Loucy (cell line): ENCODE data around the gene MCC.

Experiments
- H2AFZ ChIP-seq: fragments of 200-600 bp; sonication (generic); 2 replicates; pipeline ENCODE4 v1.6.0; 2016; ENCODE audit warnings: antibody characterized with exemption, mild to moderate bottlenecking, low read length, moderate library complexity
- H3F3A ChIP-seq: fragments of 200-600 bp; 2 replicates; pipeline ENCODE4 v1.6.0; 2016; ENCODE audit warnings: antibody characterized with exemption, low read depth, mild to moderate bottlenecking
- H3K27me3 ChIP-seq: fragments of 200-600 bp; sonication (generic); 2 replicates; pipeline ENCODE4 v1.6.1; 2014; ENCODE audit warnings: low read length, mild to moderate bottlenecking; ENCODE audit not compliant: insufficient read depth, poor library complexity, severe bottlenecking
- H3K36me3 ChIP-seq: fragments of 200-600 bp; sonication (generic); 2 replicates; pipeline ENCODE4 v1.6.1; 2016; ENCODE audit warnings: low read length; ENCODE audit not compliant: insufficient read depth
- H3K4me1 ChIP-seq: fragments of 200-600 bp; sonication (generic); 2 replicates; pipeline ENCODE4 v1.5.1; 2014; ENCODE audit warnings: low read length, mild to moderate bottlenecking; ENCODE audit not compliant: insufficient read depth, poor library complexity, severe bottlenecking
- H3K4me2 ChIP-seq: fragments of 200-600 bp; sonication (generic); 2 replicates; pipeline ENCODE4 v1.6.0; 2014; ENCODE audit warnings: antibody characterized with exemption, low read length, low read depth, mild to moderate bottlenecking; ENCODE audit not compliant: poor library complexity, severe bottlenecking
- H3K4me3 ChIP-seq: fragments of 200-600 bp; sonication (generic); 2 replicates; pipeline ENCODE4 v1.5.1; 2014; ENCODE audit warnings: low read length, mild to moderate bottlenecking, mixed read lengths; ENCODE audit not compliant: poor library complexity, severe bottlenecking
- H3K79me2 ChIP-seq: fragments of 200-600 bp; sonication (generic); 2 replicates; pipeline ENCODE4 v1.6.1; 2014; ENCODE audit warnings: low read length; ENCODE audit not compliant: insufficient read depth
- H3K9ac ChIP-seq: fragments of 200-600 bp; sonication (generic); 2 replicates; pipeline ENCODE4 v1.6.0; 2014; ENCODE audit warnings: mild to moderate bottlenecking, low read depth, low read length, moderate library complexity; ENCODE audit not compliant: poor library complexity, severe bottlenecking
- H3K9me2 ChIP-seq: fragments of 200-600 bp; sonication (generic); replicated peaks from 2 replicates; pipeline ENCODE4 v1.6.1; 2016; ENCODE audit warnings: low read depth, low read length, mixed read lengths
- H3K9me3 ChIP-seq: fragments of 200-600 bp; sonication (generic); 2 replicates; pipeline ENCODE4 v1.6.1; 2014; ENCODE audit warnings: mild to moderate bottlenecking, antibody characterized with exemption, low read length, low read depth; ENCODE audit not compliant: insufficient read depth
- H4K20me1 ChIP-seq: fragments of 200-600 bp; sonication (generic); 2 replicates; pipeline ENCODE4 v1.6.0; 2014; ENCODE audit warnings: antibody characterized with exemption, low read length, mild to moderate bottlenecking; ENCODE audit not compliant: insufficient read depth, poor library complexity, severe bottlenecking
- EZH2phosphoT487 ChIP-seq: fragments of 200-600 bp; IDR thresholded peaks from 2 replicates; pipeline ENCODE4 v1.6.1; 2018; ENCODE audit warnings: antibody characterized with exemption, mild to moderate bottlenecking, moderate library complexity, borderline replicate concordance
- TF ChIP-seq, protein P1 (sequence below): fragments of 200-600 bp; sonication (generic); conservative IDR thresholded peaks from 2 replicates; pipeline ENCODE4 v1.5.1; 2014; ENCODE audit warnings: mild to moderate bottlenecking, antibody characterized with exemption, low read length

MCC gene

DNA sequence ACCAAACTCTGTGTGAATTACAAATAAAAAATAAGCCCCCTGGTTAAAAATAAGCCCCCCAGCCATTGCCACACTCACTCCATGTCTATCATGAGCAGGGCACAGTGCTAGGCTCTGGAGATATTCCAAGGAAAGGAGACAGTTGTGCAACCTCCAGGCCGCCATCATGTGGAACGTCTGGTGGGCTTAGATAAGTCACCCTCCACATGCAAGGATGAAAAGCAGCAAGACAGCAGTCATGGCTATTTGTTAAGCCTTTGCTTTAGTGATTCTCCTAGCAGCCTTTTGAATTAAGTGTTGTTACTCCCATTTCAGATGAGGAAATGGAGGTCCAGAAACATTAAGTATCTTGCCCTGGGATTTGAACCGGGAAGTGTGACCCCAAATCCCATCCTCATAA, 416.9 kb downstream of the MCC start:
- Histone ChIP-seq H3K36me3 (peaks cover 5% of the 10 kb centered on the region; the same call in 1 of the 2 replicates), H2AFZ (no peak overlapping the region), H3K4me1 (no peaks in the 10 kb centered on the region), H3K4me2 (no peak overlapping the region), H3K79me2 (no peaks in the 10 kb centered on the region), H3K4me3 (no peak overlapping the region), H3F3A (no peaks in the 10 kb centered on the region), H3K9me3 (no peaks in the 10 kb centered on the region), H4K20me1 (no peaks in the 10 kb centered on the region), H3K9ac (no peak overlapping the region), H3K27me3 (no peaks in the 10 kb centered on the region), H3K9me2 (no peaks in the 10 kb centered on the region)
- TF ChIP-seq, protein P1, sequence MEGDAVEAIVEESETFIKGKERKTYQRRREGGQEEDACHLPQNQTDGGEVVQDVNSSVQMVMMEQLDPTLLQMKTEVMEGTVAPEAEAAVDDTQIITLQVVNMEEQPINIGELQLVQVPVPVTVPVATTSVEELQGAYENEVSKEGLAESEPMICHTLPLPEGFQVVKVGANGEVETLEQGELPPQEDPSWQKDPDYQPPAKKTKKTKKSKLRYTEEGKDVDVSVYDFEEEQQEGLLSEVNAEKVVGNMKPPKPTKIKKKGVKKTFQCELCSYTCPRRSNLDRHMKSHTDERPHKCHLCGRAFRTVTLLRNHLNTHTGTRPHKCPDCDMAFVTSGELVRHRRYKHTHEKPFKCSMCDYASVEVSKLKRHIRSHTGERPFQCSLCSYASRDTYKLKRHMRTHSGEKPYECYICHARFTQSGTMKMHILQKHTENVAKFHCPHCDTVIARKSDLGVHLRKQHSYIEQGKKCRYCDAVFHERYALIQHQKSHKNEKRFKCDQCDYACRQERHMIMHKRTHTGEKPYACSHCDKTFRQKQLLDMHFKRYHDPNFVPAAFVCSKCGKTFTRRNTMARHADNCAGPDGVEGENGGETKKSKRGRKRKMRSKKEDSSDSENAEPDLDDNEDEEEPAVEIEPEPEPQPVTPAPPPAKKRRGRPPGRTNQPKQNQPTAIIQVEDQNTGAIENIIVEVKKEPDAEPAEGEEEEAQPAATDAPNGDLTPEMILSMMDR = no peak
- TF ChIP-seq EZH2phosphoT487 = no peak

DNA sequence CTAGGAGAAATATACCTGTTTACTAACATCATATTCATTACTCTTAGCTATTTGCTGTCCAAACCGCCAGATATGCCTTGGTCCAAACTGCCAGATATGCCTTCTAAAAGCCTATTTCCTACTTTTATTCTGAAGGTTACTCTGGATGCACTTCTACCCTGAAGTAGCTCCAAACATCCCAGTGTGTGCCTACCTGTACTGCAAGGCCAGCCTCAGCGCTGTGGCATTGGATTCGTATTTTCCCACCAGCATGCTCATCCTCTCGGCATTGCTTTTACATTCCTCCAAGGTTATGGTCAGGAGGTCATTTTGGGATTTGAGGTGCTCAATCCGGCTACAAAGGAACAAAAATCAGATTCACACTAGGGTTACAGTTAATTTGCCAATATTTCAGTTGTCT, 417.4 kb downstream of the MCC start:
- H3K27me3 ChIP-seq = no peaks in the 10 kb centered on the region
- H3K9ac ChIP-seq = no peak overlapping the region
- no peaks in the 10 kb centered on the region for H3K4me1 ChIP-seq
- H3K9me2 ChIP-seq = no peaks in the 10 kb centered on the region
- TF ChIP-seq, protein P1 = no peak
- no peak for TF ChIP-seq EZH2phosphoT487
- H2AFZ ChIP-seq = no peak overlapping the region
- no peaks in the 10 kb centered on the region for H3F3A ChIP-seq
- H3K36me3 ChIP-seq = peaks cover 5% of the 10 kb centered on the region; the same call in 1 of the 2 replicates
- H4K20me1 ChIP-seq = no peaks in the 10 kb centered on the region
- no peak overlapping the region for H3K4me2 ChIP-seq
- no peak overlapping the region for H3K4me3 ChIP-seq
- no peaks in the 10 kb centered on the region for H3K9me3 ChIP-seq
- no peaks in the 10 kb centered on the region for H3K79me2 ChIP-seq

DNA sequence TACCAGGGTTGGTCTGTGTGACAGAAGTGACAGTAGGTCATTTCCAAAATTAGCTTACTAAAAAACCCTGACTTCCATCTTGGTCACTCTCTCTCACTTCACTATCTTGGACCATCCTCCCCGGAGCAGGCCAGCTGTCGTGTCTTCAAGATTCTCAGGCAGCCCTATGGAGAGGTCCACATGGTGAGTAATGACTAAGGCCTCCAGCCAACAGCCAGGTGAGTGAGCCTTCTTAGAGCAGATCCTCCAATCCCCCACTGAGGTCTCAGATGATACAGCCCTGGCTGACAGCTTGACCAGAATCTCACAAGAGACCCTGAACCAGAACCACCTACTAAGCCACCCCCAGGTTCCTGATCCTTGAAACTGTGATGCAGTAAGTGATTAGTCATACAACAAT, 419.7 kb downstream of the MCC start:
- Histone ChIP-seq H2AFZ (no peak overlapping the region), H3K4me2 (no peak overlapping the region), H3K4me1 (no peaks in the 10 kb centered on the region), H3K9me2 (no peaks in the 10 kb centered on the region), H4K20me1 (no peaks in the 10 kb centered on the region), H3K36me3 (peaks cover 9% of the 10 kb centered on the region; the same call in 1 of the 2 replicates), H3K4me3 (no peak overlapping the region), H3K9ac (no peak overlapping the region), H3K9me3 (no peaks in the 10 kb centered on the region), H3F3A (no peaks in the 10 kb centered on the region), H3K27me3 (no peaks in the 10 kb centered on the region), H3K79me2 (no peaks in the 10 kb centered on the region)
- no peak for TF ChIP-seq EZH2phosphoT487
- TF ChIP-seq, protein P1 = no peak
